Measurements from ENCODE around the gene HLF.

GRCh38 chr17:55326030-55326429, 61.3 kb downstream of the HLF start:
- no peak for TF ChIP-seq CTCF (IDR thresholded peaks at IDR 0.05; ENCODE audit: low read length)
- no peak for TF ChIP-seq EZH2phosphoT487 (IDR thresholded peaks at IDR 0.05; ENCODE audit: low read length)

Data from MM.1S (cell line).